ENCODE data around the gene FZD10.

Gene FZD10

DNA sequence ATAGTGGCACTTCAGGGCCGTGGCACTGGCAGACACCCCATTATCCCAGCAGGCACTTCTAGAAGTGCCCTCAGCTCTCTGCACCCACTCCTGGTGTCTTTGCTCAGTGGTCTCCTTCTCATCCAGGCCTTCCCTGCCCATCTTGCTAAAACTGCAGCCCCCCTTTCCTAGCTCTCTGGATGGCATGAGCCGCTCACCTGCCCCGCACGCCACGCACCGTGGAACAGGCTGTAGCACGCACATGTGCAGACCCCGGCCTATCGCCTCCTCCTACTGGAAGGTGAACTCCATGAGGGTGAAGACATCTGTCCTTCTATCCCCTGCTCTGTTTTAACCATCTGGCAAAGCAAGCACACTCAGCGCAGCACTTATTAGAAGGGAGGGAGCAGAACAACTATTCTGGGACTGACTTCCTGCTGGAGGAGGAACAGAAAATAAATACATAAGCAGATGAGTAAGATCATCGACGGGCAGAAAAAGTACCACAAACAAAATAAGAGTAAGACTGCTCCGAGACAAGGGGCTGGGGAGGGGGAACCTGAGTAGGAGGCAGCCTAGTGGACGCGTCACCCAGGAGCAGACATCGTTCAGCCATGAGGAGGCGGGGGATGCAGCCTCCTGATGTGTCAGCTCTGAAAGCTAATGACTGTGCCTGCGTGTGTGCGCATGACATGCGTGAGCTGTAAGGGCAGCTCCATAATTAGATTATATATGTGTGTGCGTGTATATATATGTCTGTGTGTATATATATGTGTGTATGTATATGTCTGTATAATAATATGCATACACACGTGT lies 7.8 kb upstream of the FZD10 start:
- DNase-seq (ENCODE audit: low read depth), result no peak

DNA sequence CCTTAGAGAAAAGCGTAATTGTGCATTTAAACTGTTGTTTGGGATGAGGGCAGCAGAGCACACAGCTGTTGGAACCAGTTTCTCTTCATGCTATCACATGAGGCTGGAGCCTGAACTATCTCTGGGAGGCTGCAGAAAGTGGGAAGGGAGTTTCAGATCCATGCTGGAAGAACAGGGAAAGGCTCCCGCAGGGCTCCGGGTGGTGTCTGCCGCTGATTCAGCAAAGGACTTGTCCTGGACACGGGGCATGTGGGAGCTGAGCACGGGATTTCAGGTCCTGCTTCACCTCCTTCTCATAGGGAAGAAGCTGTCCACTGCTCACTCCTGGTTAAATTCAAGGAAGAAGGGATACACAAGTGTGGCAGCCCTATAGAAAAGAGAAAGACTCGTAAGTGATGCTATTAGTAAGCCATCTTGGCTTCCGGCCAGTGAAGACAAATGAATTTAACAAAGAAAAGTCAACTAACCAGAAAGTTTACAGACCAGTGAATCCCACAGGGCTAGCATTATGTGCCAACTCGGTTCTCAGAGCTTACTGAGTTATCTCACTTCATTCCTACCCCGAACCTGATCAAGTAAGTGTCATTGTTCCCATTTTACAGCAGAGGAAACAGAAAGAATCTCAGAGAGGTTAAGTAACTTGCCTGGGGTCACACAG lies 6.7 kb upstream of the FZD10 start:
- DNase-seq (ENCODE audit: low read depth), result no peak

DNA sequence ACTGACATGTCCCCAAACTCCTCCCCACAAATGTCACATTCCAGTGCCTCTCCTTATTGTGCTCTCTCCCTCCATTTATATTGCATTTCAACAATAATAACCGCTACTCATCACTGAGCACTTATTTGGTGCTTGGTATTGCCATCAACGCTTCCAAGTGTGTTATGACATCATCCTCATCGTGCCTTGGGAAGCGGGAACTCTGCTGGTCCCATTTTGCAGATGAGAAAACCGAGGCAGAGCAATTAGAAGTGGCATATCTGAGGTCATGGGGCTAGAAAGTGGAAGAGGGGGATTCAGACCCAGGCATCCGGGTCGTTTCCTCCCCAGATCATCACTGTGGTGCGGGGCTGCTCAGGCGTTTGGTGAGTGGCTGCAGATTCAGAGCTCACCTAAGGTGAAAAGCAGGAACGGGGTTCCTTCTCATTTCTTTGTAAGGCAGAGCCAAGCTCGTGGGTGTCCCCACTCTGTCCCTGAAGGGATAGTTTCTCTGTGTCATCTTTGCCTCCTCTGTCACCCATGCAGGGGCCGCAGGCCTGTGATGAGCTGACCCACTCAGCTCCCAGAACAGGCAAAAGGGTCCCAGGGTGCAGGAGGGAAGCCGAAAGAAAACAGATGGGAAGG lies 5.5 kb upstream of the FZD10 start:
- DNase-seq (ENCODE audit: low read depth), result no peak

DNA sequence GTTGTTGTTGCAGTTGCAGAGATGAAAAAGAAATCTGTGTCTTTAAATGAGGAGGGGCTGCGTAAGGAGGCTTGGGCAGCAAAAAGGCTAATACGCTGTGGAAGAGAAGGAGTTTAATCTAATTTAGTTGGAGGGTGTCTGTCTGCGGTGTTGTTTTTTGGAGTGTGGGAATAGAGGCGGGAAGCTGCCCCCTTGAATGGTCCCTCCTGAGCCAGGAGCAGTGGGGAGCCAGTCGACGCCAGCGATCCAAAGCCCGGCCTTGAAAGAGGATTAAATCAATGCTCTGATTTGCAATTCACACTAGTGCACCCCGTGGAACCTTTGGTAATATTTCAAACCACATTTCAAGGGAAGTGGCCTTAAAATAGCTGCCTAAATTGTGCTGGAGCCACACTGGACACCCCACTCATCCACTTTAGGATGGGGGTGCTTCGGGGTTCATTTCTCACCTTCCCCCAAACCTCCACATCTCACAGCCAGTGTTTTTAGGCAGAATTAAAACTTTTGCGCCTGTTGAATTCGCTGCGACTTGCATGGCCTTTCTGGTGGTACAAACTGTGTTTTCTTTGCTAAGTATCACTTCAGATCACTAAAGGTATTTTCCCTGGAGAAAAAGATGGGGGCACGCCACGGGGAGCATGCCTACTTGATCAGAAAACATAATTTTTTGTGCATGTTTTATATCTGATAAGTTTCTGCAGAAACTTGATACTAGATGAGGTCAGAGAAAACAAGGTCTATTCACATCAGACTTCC lies 4.1 kb upstream of the FZD10 start:
- no peak for DNase-seq (ENCODE audit: low read depth)

DNA sequence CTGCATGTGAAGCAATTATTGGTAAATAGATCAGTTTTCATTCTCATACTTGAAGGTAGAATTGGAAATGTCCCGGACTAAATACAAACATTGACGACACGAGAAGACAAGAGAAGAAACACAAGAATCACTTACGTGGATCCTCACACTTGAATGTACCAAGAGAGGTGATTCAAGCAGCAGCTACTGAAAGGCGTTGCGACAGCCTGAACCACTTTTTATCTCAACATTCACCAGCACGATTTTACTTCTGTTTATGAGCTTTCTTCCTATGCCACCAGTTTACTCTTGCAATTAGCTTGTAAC lies 3.6 kb upstream of the FZD10 start:
- no peak for DNase-seq (ENCODE audit: low read depth)

DNA sequence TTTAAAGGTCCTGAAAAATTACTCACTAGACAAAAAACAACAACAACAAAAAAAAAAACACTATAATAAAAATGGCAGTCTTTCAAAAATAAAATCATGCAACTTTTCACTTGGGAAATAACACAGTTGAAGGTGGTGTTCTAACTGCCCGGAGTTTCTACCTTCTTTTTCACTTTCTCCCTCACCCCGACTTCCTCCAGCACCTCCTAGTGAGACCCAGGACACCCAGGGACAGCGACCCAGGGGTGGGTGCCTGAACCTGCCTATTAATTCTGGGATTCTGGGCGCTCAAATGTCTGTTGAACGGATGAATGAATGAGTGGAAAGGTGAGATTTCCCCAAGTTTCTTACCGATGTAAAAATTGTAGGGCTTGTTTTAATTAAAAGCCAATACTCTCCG lies 2.0 kb upstream of the FZD10 start:
- no peak for DNase-seq (ENCODE audit: low read depth)

DNA sequence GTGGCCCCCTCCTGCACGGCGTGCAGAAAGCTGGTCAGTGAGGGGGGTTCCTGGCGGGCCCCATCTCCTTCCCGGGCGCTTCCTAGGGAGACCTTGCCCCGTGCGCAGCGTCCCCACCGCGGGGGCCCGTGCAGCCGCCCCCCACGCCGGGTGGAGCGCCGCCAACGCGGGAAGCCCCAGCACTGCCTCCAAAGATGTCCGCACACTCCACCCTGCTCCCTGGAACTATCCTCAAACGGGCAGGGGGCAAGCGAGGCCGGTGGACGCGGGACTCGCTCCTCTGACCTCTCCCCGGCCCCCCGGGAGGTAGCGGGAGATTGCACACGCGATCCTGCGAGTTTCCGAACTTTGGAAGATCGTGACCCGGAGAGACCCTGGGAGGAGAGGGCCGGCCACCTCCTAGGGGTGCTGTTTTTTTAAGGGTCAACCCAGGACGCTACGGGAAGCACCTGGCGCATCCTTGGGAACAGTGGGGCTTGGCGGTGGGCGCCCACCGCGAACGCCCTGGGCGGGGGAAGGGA lies 1.5 kb upstream of the FZD10 start:
- no peak for DNase-seq (ENCODE audit: low read depth)

DNA sequence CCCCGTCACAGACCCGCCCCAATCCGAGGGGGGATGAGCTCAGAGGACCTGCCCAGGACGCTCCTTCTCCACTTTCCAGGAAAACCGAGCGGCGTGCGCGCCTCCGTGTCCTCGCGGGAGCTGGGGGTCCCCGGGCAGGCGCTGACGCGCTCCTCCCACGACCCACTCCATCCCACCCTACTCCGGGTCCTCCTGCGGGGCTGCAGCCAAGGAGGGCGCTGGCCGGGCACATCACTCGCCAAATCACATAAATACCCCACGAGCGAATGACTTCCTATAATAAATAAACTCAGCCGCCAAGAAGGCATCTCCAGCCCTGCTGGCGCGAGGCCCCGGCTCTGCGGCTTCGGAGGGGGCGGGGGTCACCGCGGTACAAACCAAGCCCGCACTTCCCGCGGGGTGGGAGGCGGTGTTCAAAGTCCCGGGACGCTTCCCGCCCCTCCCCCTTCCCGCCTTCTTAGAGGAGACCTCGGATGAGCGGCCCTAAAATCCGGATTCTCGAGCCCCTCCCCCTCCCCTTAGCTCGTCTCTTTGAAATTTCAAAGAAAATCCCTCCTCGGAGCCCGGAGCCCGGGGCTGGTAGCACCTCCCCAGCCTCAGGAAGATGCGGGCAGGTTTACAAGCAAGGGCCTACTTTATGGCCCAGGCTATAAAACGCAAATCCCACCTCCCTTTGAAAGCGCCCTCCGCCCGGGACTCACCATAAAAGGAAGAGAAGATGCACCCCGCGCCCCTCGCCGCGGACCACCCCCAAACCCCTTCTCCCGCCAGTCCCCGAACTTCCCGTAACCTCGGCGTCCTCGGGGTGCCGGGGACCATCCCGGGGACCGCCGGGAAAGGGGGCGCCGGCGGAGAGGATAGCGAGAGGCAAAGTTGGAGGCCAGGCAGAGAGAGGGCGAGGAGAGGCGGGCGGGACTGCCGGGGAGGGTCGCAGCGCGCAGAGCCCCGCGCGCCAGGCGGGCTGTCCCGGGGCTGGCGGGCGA lies 712 bp upstream of the FZD10 start:
- DNase-seq (ENCODE audit: low read depth), result no peak

DNA sequence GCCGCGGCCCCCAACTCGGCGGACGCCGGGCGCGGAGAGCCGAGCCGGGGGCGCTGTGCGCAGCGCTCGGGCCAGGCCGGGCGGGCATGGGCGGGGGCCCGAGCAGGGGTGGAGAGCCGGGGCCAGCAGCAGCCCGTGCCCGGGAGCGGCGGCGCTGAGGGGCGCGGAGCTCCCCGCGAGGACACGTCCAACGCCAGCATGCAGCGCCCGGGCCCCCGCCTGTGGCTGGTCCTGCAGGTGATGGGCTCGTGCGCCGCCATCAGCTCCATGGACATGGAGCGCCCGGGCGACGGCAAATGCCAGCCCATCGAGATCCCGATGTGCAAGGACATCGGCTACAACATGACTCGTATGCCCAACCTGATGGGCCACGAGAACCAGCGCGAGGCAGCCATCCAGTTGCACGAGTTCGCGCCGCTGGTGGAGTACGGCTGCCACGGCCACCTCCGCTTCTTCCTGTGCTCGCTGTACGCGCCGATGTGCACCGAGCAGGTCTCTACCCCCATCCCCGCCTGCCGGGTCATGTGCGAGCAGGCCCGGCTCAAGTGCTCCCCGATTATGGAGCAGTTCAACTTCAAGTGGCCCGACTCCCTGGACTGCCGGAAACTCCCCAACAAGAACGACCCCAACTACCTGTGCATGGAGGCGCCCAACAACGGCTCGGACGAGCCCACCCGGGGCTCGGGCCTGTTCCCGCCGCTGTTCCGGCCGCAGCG lies 639 bp downstream of the FZD10 start:
- DNase-seq (ENCODE audit: low read depth), result no peak

DNA sequence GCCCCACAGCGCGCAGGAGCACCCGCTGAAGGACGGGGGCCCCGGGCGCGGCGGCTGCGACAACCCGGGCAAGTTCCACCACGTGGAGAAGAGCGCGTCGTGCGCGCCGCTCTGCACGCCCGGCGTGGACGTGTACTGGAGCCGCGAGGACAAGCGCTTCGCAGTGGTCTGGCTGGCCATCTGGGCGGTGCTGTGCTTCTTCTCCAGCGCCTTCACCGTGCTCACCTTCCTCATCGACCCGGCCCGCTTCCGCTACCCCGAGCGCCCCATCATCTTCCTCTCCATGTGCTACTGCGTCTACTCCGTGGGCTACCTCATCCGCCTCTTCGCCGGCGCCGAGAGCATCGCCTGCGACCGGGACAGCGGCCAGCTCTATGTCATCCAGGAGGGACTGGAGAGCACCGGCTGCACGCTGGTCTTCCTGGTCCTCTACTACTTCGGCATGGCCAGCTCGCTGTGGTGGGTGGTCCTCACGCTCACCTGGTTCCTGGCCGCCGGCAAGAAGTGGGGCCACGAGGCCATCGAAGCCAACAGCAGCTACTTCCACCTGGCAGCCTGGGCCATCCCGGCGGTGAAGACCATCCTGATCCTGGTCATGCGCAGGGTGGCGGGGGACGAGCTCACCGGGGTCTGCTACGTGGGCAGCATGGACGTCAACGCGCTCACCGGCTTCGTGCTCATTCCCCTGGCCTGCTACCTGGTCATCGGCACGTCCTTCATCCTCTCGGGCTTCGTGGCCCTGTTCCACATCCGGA lies 1.4 kb downstream of the FZD10 start:
- DNase-seq (ENCODE audit: low read depth), result no peak

DNA sequence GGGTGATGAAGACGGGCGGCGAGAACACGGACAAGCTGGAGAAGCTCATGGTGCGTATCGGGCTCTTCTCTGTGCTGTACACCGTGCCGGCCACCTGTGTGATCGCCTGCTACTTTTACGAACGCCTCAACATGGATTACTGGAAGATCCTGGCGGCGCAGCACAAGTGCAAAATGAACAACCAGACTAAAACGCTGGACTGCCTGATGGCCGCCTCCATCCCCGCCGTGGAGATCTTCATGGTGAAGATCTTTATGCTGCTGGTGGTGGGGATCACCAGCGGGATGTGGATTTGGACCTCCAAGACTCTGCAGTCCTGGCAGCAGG lies 1.9 kb downstream of the FZD10 start:
- no peak for DNase-seq (ENCODE audit: low read depth)

DNA sequence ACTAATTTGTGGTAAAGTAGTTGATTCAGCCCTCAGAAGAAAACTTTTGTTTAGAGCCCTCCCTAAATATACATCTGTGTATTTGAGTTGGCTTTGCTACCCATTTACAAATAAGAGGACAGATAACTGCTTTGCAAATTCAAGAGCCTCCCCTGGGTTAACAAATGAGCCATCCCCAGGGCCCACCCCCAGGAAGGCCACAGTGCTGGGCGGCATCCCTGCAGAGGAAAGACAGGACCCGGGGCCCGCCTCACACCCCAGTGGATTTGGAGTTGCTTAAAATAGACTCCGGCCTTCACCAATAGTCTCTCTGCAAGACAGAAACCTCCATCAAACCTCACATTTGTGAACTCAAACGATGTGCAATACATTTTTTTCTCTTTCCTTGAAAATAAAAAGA lies 2.7 kb downstream of the FZD10 start:
- DNase-seq (ENCODE audit: low read depth), result no peak

DNA sequence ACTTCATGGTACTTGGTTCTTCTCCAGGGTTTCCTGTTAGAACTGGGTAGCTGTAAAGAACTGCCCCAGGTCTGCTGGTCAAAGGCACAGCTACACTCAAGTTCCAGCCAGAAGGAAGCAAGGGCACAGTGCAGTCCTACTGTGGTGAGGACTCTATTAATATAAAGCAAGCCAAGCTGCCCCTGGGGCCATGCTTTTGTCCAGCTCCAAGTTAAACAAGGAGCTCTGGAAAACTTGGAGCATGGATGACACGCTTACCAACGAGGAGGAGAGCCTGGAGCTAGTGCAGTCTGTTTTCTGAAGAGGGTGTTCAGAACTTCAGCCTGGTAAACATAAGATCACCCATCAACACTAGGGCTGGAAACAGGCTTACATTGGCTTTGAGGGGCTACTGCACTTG lies 4.0 kb downstream of the FZD10 start:
- DNase-seq (ENCODE audit: low read depth), result no peak

DNA sequence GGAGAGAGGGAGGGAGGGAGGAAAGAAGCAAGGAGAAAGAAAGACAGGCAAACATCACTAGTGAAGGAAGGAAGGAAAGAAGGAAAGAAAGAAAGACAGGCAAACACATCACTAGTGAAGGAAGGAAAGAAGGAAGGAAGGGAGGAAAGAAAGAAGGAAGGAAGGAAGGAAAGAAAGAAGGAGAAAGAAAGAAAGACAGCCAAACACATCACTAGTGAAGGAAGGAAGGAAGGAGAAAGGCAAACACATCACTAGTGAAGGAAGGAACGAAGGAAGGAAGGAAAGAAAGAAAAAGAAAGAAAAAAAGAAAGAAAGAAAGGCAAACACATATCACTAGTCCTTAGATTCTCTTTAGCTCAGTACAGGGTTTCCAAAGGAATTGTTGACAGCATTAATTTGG lies 5.3 kb downstream of the FZD10 start:
- DNase-seq (ENCODE audit: low read depth), result no peak

DNA sequence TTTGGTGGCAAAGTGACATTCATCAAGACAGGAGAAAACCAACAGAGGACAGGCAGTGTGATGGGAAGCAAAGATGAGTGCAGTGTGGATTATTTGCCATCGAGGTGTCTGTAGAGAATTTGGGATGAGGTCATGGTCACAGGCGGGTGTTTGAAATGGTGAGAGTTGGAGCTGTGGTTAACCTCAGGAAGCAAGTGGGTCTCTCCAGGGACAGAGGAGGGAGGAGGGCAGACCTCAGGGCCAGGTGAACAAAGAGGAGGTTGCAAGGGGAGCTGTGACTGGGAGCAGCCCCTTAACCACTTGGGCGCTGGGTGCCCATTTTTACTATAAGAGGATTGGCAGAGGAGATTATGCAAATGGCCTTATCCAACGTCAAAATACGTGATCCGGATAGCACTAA lies 7.0 kb downstream of the FZD10 start:
- DNase-seq (ENCODE audit: low read depth), result no peak

DNA sequence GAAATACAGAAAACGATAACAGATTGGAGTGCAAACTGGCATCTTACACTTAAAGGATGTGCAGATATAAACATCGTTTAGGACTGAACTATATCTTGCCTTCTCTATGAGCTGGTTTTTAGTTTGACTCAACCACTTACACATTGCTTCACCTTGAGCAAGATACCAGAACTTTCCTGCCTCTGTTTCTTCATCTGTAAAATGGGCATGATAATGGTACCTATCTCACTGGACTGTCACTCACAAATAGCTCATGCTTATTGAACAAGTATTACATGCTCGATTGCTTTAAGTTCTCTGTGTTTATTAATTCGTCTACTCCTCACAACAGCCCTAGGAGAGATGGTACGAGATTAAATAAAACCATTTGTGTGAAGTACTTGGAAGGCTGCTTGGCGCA lies 7.7 kb downstream of the FZD10 start:
- no peak for DNase-seq (ENCODE audit: low read depth)

DNA sequence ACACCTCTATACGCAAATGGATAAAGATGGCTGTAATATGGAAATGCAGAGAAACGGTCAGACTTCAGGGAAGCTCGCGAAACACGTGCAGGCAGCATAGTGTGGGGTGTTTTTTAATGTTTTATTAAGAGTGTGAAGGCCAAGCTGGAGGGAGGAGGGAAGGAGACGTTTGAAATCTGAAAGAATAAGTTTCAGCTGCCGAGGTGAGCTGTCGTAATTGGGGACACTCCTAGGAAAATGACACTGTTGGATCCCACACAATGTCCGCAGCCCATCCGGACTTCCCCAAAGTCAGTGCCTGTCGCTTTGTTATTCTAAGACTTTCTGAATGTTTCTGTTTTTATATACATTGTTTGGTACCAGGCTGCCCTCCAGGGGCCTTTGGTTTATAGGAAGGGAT lies 8.3 kb downstream of the FZD10 start:
- DNase-seq (ENCODE audit: low read depth), result no peak

DNA sequence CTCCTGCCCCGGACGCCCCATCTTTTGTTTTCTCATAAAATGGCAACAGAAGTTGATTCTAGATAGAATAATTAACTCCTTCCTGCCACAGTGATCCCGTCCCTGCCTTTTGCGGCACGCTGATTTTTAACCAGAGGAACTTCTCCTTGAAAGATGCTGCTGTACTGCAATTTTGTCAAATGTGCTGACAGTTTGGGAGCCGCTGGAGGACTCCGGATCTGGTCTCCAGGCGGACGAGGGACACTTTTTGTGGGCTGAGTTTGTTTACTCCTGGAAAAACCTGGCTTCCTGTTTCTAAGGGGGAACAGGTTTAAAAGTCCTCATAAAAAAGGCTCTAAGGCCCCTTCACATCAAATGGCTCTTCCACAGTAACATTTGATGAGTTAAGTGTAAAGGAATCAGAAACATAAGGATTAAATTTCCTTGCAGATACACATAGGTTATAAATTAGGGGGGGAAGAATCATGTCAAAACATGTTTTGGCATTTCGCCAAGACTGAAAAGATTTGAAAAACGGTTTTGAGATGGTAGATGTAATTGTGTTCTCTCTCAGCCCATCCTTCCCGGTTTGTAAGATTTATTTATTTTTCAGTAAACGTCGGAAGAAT lies 15.5 kb downstream of the FZD10 start:
- DNase-seq (ENCODE audit: low read depth), result no peak

DNA sequence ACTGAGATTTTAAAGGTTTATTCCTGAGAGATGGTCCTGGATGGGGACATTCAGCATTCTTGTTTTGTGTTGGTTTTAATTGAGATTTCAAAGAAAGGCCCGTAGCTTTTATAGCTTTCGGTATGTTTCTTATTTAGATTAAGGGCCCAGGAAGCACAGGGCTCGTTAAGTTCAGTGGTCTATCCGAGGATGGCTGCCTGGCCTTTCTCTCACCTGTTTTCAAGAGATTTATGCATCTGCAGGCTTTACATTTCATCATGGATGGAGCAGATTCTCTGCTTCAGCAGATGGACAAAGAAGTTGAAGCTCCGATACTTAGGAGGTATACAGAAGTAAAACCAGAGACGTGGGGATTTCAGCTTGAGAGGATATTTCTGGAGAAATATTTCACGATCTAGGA lies 16.0 kb downstream of the FZD10 start:
- no peak for DNase-seq (ENCODE audit: low read depth)

DNA sequence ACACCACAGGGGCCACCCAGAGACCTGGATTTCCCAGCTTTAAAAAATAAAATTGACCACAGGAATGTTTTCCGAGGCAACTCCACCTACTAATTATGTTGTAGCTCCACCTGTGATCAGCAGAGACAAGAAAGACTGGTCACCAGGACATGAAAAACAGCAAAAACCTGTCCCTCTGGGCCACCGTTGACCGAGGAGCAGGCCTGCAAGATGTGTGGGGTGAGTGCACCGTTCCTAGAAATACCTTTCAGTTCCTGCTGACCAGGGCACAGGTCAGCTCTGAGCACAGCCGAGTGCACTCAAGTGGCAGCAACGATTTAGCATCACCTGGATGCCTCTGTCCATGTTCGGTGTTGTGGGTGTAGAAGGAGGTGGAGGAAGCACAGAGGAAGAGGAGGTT lies 16.9 kb downstream of the FZD10 start:
- DNase-seq (ENCODE audit: low read depth), result no peak

Measured in HS-27A (cell line).